H1 (cell line): ENCODE measurements around the gene SAA2. TPM values are rescaled to one million over a fixed set of nuclear protein-coding genes. Genes with fewer than 3 reads are reported as not detected.

Experiments
- BRCA1 ChIP-seq: IDR thresholded peaks from 2 replicates; pipeline ENCODE4 v1.6.1; 2012; ENCODE audit warnings: low read depth, low read length, improper control_type of control experiment
- EP300 ChIP-seq, 2 experiments: IDR thresholded peaks; 1 replicate in 1 of 2; 2 replicates in 1 of 2; pipeline ENCODE4 v1.6.1; 2011 to 2012; ENCODE audit warnings: low read depth in 2 of 2, low read length in 2 of 2, mild to moderate bottlenecking in 2 of 2, borderline replicate concordance in 1 of 2, inconsistent platforms in 1 of 2, moderate library complexity in 1 of 2
- GTF2F1 ChIP-seq: IDR thresholded peaks from 2 replicates; pipeline ENCODE4 v1.6.1; 2012; ENCODE audit warnings: low read depth, low read length, improper control_type of control experiment, borderline replicate concordance
- USF2 ChIP-seq: IDR thresholded peaks from 2 replicates; pipeline ENCODE4 v1.6.1; 2011; ENCODE audit warnings: low read length, improper control_type of control experiment
- polyA plus RNA-seq, 7 experiments: library from polyadenylated mRNA; depleted of rRNA in 3 of 7; stranded (reverse) in 5 of 7; unstranded in 2 of 7; fragments of >200 nt in 5 of 7; fragments of 200-250 nt in 2 of 7; gene quantifications; 1 replicate in 5 of 7; 2 replicates in 1 of 7; 4 replicates in 1 of 7; pipeline versions ENCODE4 v1.2.1 to v1.2.3, GENCODE V29; 2011 to 2013; ENCODE audit warnings: missing spikeins in 2 of 7, mixed read lengths in 2 of 7
- total RNA-seq: library from RNA; stranded (reverse); fragmentation: NEBNext Ultra II Directional; extraction: Animal tissue kit (Norgen Biotek cat#: 25700); gene quantifications from 2 replicates; pipeline ENCODE4 v1.2.1, GENCODE V29; 2021

The SAA2 gene
- total and polyA plus RNA-seq, 2 of the 8 experiments (the other 6 are each of a cell fraction or from before 2014, with no cell fraction given) = not detected

DNA sequence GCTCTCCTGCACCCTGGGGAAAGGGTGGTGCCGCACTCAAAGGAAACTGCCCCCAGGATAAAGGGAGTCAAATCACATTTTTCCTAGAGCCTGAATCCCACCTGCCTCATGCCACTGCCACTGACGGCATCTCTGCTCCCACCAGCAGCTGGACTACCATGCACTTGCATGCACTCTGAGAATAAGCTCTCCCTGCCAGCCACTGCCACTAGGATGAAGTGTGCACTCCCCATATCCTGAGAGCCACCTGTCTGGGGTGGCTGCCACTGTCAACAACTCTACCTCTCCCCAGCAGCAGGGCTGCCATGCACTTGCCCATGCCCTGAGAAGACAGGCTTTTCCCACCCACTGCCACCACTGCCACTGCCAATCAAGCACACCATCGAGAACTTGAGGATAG, 44.2 kb downstream of the SAA2 start (continued):
- TF ChIP-seq EP300 (IDR thresholded peaks at IDR 0.05; ENCODE audit: borderline replicate concordance in 1 of 2, low read depth in 2 of 2, low read length in 2 of 2) = no peak
- no peak for TF ChIP-seq GTF2F1
- TF ChIP-seq USF2 = no peak
- TF ChIP-seq BRCA1 = no peak
- TF ChIP-seq, all 59 proteins: peak for 0
